Epidermal melanocyte (primary cell): ENCODE measurements around the gene SLC8A2.
A peak's percentile ranks its signal among the peaks of the same experiment; 100 is the strongest.

Experiments used
- DNase-seq: peaks from one replicate; pipeline ENCODE4 v3.0.0; 2011; ENCODE audit warnings: low spot score; ENCODE audit not compliant: insufficient read length

The SLC8A2 gene

DNA sequence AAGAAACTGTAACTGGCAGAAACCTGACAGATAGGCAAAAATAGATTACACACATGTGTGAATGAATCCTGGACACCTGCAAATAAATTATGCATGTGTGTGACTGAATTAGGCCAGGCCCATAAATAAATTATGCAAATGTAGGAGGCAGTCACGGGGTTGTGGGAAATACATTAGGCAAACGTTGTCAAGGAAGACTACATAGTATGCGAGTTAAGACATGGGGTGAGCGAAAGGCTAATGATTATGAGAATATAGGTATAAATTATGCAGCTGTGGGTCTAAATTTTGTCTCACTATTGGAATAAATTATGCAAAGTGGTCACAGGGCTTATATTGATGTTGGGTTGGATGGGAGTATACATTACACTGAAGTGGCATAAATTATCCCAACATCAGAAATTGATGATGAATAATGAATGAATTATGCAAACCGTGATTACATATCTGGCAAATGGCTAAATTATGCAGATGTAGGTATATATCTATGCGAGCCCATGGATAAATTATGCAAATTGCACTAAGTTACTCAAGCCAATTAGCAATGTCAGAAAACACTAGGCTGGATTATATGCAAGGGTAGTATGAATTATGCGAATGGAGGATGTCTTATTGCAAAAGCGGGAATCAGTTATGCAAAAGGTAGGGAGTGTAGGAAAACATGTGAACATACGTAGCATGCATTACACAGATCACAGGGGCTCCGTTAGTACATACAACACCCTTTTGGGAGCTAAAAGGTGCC lies 6.8 kb downstream of the SLC8A2 start:
- no peak for DNase-seq

DNA sequence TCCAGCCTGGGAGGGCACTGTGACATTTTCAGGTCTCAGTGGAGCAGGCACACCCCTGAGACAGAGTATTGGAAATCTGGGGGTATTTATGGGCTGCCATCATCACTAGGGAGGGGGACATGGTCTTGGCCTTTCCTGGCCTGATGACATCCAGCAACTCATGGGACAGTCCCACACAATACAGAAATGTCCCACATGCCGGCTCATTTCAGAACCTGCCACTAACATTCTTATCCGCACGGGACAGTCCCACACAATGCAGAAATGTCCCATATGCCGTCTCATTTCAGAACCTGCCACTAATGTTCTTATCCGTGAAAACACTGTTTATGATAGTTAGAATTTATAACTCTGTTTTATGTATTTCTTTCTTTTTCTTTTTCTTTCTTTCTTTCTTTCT lies 9.8 kb downstream of the SLC8A2 start:
- no peak for DNase-seq

DNA sequence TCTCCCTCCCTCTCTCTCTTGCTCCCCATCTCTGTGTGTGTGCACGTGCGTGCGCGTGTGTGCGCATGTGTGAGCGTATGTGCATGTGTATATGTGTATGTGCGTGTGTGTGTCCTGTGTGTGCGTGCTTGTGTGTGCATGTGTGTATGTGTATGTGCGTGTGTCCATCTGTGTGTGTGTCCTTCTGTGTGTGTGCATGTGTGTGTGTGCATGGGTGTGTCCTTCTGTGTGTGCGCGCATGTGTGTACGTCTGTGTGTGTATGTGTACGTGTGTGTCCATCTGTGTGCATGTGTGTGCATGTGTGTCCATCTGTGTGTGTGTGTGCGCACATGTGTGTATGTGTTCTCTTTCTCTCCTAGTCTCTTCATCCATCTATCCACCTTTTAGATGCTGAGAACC lies 12.2 kb downstream of the SLC8A2 start:
- no peak for DNase-seq

DNA sequence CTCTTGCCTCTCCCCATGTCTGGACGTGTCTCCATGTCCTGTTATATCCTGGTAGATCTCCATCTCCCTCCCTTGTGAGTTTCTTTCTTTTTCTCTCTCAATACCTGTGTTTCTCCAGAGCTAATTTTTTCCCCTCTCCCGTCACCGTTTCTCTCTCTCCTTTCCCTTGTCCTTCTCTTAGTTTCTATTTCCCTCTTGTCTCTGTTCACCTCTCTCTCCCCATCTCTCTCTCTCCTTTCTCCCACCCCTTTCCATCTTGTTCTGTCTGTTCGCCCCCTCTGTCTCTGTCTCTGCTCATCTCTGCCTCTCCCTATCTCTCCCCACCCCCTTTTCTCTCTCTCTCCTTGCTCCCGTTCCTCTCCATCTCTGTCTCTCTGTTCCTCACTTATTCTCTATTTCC lies 13.0 kb downstream of the SLC8A2 start:
- DNase-seq: no peak

DNA sequence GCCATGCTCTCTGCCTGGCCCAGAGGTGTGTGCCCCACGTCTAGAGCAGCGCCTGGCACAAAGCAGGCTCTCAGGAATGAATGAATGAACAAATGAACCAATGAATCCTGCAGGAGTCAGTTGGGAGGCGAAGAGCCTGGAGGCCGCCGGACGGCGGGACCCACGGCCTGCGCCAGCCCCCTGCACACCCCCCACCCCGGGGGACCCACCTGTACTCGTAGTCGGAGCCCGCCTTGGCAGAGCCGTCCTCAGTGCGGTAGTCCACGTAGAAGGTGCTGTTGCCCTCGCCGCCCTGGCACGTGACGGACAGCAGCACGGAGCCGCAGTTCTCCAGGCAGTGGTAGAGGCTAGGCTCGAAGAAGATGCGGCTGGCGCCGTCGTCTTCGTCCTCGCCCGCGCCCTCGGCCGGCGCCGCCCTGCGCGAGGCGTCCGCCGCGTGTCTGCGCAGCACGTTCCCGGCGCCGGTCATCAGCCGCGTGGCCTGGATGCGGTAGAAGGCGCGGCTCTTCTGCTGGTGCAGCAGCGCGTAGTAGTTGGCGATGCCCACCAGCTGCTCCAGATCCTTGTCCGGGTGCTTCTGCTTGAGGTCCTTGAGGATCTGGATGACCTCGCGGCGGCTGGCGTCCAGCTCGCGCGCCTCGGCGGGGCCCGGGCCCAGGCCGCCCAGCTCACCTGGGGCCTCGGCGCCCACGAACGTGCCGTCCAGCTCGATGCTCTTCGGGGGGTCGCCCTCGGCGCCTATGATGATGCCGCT lies 14.8 kb downstream of the SLC8A2 start:
- DNase-seq: no peak

DNA sequence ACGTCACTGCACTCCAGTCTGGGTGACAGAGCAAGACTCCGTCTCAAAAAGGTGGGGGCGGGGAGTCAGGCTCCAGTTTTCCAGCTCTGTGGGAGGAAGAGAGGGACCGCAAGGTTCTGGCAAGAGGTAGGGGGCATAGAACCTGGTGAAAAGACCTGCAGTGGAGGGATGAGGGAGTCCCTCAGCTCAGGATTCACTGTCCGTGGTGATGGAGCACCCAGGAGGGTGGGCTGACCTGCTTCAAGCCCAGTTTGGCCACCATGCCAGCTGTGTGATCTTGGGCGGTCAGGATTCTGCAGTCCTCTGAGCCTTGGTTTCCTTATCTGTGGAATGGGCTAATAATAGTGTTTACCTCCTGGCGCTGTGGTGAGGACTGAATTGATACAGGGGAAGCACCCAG lies 21.2 kb downstream of the SLC8A2 start:
- no peak for DNase-seq

DNA sequence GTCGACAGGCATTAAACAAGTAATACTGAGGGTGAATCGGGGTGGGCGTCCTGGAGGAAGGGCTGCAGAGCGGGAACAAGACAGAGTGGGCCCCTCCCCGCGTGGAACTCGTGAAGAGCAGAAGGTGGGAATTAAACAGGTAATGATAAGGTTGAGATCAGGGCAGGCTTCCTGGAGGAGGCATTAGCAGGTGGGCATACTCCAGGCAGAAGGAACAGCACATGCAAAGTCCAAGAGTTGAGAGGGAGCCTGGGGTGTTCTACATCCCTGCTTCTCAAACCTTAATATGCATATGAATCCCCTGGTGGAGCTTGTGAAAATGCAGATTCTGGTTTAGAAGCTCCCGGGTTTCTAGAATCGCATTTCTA lies 23.3 kb downstream of the SLC8A2 start:
- DNase-seq: no peak

DNA sequence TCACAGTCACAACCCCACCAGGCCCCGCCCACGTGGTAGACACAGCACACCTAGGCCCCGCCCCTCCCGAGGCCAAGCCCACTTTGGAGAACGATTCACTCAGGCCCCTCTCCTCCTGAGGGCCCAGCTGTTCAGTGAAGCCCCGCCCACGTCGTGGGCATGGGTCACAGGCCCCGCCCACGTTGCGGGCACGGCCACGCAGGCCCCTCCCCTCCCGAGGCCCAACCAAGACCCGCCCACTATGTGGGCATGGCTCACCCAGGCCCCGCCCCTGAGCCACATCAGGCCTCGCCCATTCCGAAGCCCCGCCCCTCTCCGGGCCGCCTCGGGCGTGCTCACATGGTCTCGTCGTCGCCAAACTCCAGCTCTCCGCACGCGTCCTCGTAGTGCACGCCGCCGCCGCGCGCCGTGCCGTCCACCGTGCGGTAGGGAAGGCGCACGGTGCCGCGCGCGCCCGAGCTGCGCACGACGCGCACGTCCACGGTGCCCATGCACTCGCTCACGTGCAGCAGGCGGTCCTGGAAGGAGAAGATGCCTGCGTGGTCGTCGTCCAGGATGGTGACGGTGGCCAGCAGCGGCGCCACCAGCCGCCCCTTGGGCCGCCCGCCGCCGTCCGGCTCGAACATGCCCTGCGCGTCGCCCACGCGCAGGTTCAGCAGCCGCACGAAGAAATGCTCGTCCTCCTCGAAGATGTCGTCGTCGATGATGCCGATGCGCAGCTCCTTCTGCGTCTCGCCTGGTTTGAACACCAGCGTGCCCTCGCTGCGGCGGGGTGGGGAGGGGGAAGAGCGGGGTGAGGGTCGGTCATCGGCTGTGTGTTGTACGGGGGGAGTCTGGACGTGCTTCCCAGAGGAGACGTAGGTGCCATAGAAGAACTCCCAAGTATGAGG lies 24.0 kb downstream of the SLC8A2 start:
- no peak for DNase-seq

DNA sequence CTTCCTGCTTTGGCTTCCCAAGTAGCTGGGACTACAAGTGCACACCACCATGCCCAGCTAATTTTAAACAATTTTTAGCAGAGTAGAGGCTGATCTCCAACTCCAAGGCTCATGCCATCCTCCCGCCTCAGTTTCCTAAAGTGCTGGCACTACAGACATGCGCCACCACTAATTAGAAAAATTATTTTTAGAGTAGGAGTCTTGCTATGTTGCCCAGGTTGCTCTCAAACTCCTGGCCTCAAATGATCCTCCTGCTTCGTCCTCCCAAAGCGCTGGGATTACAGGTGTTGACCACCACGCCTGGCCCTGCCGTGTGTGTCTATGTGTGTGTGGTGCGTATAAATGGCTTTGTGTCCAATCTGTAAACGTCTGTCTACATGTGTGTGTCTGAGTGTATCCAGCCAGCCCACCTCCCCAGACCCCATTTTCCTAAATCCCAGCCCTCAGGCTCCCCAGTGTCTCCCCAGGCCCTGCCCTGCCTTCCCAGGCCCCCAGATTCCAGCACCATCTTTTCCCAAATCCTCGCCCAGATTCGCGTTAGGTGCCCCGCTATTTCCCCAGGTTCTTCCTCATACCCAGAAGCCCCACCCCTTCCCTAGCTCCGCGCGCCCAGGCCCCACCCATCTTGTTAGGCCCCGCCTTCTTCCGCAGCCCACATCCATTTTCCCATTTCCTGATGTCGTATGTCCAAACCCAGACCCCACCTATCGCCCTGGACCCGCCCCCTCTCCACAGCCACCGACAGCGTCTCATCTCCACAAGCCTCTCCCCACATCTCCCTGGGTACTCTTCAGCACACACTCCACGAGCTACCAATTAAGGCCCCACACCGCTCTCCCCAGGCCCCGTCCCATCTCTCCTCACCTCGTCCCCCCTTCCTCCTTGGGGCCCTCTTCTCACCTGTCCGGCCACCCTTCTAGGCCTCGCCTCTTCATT lies 24.9 kb downstream of the SLC8A2 start:
- DNase-seq: no peak

DNA sequence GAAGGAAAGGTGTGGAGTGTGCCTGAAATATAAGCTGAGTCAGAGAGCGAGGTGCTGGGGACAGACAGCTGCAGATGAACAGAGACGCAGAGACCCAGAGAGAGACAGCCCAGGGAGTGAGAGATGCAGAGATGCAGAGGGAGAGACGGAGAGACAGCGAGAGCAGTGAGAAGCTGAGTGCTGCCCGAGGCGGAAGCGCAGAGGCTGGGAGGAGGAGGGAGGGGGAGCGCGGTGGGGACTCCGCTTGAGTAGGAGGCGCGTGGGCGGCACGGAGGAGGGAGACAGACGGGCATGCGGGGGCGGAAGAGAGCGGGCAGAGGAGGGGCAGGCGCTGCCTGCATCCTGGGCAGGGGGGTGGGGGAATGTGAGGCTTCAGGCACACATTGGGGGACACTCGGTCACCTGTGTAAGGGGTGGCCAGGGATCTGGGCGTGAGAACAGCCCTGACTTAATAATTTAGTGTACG lies 25.7 kb downstream of the SLC8A2 start:
- no peak for DNase-seq

DNA sequence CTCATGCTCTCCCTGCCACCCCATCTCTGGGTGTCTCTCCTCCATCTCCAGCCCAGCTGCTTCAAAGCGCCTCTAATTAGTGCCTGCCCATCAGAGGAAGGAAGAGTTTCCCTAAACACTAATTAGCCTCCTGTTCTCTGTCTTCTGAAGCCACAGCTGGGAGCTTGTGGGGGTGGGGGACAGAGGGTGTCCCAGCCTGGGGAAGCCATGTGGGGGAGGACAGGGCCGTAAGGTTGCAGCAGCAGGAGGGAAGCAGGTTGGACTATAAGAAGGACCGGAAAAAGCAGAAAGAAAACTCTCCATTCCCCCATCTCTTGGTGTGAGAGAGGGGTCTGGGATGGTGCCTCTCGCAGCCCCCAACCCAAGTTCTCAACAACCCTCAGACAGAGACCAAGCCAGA lies 26.2 kb downstream of the SLC8A2 start:
- no peak for DNase-seq

DNA sequence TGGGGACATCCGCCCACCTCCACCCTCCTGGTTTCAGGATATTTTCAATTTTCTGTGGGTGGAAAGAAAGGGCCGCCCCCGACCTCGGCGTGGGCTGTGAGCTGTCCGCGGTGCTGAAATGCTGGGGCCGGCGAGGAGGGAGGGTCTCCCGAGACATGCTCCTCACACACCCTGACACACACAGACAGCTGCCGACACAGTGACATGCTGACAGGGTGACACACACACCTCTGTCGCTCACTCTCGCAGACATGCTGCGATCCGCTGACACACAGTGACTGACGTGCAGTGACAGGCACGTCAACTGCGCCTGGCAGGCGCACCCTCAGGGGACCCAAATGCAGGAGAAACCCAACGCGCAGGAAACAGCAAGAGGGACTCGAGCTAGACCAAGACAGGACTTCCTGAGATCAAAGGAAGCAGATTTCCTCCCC lies 27.3 kb downstream of the SLC8A2 start:
- no peak for DNase-seq

DNA sequence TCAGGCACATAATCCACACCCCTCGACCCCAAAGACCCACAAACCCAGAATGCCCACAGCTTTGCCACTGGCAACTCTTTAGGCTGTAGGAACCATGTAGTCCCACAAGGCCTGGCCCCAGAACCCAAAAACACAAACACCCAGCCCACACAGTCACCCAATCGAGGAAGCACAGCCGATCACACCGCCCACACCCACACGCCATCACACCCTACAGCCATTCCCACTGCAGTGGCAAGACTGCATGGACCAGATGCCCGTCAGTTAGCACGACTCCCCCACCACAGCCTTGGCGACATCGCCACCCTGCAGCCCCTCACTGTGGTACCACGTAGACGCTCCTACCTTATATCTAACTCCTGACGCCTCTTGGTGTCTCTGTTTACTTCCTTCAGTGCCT lies 28.4 kb downstream of the SLC8A2 start:
- DNase-seq: no peak

DNA sequence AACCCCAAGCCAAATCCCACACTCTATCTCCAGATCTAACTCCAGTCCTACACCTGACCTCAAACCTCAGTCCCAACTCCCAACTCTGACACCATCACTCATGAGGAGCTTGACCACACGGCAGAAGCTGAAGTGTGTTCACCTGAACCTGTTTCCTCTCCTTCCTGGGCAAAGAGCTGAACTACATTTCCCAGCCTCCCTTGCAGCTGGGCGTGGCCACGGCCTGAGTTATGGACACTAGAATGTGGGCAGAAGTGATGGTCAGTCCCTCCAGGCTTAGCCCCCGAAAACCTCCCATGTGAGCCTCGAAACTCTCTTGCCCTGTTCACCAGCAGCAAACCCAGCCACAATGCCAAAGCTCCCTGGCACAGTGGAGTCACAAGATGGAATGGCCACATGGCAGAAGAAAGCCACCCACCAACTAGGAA lies 32.9 kb downstream of the SLC8A2 start:
- no peak for DNase-seq

DNA sequence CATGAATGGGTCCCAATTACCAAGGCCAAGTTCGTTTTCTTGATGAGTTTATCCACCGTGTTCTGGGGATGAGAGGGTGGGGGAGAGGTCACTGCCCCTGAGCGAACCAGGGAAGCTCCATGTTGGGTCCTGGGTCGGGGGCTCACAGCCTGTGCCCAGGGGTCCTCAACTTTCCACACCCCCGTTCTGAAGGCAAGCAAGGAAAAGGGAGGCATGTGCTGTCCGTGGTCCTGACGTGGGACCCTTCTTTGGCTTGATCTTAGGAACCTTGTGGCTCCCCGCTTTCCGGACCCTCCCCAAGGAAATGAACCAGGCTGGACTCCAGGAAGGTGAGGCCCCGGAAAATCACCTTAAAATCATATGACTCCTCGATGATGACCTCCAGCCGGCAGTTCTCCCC lies 34.2 kb downstream of the SLC8A2 start:
- no peak for DNase-seq

DNA sequence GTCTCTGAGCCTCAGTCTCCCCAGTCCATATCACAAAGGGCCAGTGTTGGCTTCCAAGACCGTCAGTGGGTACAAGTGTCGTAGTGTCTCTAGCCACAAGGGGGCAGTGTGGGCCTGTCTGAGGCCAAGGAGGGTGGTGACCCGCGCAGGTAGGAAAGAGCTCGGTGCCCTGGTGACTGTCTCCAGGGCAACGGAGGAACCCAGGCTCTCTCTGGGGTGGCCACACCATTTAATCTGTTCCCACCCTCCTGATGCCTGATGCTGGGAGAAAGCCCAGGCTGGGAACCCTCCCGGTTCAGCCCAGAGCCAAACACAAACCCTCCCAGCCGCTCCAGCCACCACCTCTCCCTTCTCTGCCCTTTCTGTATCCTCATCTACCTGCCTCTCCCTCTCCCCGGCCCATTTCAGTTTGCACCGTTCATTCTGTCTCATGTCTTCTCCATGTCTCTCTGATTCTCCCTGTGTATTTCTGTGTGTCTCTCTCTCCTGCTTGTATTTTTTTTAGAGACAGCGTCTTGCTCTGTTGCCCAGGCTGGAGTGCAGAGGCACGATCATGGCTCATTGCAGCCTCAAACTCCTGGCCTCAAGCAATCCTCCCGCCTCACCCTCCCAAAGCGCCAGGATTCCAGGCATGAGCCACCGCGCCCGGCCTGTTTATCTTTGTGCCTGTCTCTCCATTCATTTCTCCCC lies 34.8 kb downstream of the SLC8A2 start:
- peak; percentile 72 for DNase-seq

DNA sequence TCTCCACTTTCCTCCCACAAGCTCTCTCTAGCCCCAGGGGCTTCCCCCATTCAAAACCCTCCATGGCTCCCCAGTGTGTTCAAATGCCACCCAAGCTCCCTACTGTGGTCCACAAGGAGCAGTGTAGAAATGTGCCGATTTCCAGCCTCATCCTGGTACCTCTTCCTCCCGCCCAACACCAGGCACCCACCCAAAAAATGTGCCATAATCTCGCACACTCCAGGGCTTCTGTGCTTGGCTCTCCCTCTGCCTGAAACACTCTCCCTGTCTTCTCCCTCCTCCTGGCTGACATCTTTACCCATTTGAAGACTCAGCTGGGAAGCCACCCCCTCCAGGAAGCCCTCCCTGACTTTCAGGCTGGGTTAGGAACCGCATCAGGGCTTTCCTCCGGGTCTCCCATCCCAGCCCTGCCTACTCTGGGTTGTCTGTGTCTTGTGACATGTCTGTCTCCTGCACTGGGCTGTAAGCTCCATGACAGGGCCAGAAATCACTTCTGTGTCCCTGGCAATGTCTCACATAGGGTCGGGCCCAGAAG lies 35.7 kb downstream of the SLC8A2 start:
- DNase-seq: no peak

DNA sequence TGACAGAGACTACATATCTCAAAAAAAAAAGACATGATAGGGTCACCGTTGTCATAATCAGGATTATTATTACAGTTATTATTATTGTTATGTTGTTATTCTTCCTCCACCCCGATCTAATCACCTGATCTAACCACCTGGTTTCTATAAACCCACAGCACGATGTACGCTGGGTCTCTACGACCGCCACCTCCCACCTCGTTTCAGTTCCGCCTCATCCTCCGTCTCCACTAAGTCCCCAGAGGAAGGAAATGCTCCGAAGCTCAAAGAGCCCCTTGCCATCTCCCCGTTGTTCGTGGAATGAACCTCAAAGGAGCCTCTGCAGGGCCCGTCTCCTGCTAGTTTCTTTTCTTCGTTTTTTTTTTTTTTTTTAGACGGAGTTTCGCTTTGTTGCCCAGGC lies 36.5 kb downstream of the SLC8A2 start:
- DNase-seq: no peak

DNA sequence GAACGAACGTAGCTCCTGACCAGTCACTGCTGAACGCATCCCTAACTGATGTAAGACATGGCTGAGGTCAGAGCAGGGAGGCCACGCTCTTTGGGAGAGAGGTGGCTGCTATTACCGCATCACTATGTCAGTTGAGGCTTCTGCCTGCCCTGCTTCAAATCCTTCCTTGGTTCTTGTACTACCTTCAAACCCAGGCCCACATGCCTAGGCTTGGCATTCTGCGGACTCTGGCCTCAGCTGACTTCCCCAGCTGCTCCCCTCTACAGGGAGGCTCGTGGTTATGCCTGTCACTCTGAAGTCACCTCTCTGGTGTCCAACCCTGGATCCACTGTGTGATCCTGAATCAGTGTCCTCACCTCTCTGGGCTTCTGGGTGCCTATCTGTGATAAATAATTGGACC lies 37.6 kb downstream of the SLC8A2 start:
- no peak for DNase-seq

DNA sequence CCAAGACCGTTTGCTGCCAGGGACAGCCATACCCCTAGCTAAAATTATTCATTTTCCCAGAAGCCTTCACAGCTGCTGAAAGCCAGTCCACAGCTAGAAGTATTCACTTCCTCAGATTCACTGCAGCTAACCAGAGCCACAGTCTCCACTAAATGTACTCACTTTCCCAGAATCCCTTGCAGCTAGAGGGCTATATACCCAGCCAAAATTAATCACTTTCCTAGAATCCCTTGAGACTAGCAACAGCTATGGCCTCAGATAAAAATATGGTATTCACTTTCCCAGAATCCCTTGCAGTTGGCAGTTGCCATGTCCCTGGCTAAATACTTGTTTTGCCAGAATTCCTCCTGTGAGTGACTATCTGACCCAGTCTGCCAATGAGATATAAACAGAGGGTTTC lies 38.6 kb downstream of the SLC8A2 start:
- DNase-seq: no peak
